ENCODE results near the gene B9D2. TPM values are rescaled to one million over a fixed set of nuclear protein-coding genes. Genes with fewer than 3 reads are reported as not detected.

B9D2 gene
- polyA plus RNA-seq, 1 donor from 2014 or later = 15.9 TPM

DNA sequence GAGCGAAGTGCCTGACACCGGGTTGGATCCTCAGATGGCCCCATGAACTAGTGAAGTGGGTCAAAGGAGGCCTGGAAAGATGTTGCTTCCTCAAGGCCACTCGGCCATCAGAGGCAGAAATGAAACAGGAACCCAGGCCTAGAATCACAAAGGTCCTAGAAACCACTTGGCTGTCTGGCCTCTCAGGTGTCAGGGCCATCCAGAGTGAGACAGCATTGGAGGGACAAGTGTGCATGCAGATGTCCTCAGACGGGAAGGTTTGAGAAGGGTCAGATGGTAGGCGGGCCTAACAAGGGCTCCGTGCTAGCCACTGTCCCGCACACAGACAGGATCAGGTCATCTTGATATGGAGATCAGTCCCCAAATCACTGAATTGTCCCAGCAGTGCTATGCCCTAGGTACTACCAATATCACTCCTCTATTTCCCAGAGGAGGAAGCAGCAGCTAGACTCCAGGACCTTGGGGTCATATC lies 39.7 kb downstream of the B9D2 start:
- no peak overlapping the region for H2AFZ ChIP-seq (ENCODE audit: low read depth, low read length)
- no peak overlapping the region for H3K4me3 ChIP-seq (ENCODE audit: low read length)
- no peaks in the 10 kb centered on the region for H3K9me3 ChIP-seq (ENCODE audit: low read length)
- H3F3A ChIP-seq (ENCODE audit: insufficient read depth, low read length, poor library complexity, severe bottlenecking) = no peaks in the 10 kb centered on the region
- no peaks in the 10 kb centered on the region for H3K36me3 ChIP-seq (ENCODE audit: insufficient read depth, low read length)
- H3K9me2 ChIP-seq (ENCODE audit: insufficient read depth, low read length) = no peaks in the 10 kb centered on the region
- no peak overlapping the region for H3K27ac ChIP-seq (ENCODE audit: low read length)
- H4K20me1 ChIP-seq (ENCODE audit: insufficient read depth) = no peaks in the 10 kb centered on the region
- no peaks in the 10 kb centered on the region for H3K79me2 ChIP-seq (replicated peaks; ENCODE audit: insufficient read depth, low read length)
- no peak overlapping the region for H3K4me2 ChIP-seq (ENCODE audit: low read length)
- H3K9ac ChIP-seq (ENCODE audit: low read length) = no peak overlapping the region
- no peak for TF ChIP-seq EZH2 (IDR thresholded peaks at IDR 0.05; ENCODE audit: borderline replicate concordance, insufficient read depth, low read length, poor library complexity, severe bottlenecking)
- TF ChIP-seq EP300 (conservative IDR thresholded peaks at IDR 0.05; ENCODE audit: poor library complexity, severe bottlenecking) = no peak
- TF ChIP-seq POLR2AphosphoS5 (IDR thresholded peaks at IDR 0.05) = no peak
- H3K27me3 ChIP-seq (ENCODE audit: insufficient read depth, low read depth, low read length) = no peaks in the 10 kb centered on the region

DNA sequence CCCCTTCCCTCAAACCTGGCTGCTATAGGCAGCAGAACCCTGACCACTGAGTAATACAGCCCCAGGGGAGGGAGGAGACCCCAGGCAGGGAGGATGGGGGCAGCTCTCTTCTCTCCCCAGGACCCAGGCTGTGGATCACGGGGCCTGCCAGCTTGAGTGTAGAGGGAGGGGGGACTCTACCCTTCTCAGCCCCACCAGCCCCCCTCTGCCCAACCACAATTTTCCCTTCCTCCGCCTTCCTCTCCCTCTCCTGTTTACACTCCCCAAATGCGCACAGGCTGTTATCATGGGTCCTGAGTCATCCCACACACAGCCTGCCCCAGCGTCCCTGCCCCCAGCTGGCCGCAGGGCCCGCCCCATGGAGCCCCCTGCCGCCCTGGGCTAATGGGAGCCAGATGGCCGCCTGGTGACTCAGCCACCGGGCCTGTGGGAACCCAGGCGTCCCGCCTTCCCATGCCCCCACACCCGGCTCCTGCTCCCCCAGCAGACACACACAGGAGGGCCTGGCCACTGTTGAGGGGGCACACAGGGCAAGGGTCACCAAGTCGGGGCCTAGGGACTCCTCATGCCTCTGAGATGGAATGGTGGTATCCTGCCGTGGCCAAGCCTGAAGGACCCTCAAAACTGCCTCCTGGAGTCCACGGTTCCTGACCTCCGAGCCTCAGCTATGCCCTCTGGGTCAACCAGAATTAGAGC lies 40.4 kb downstream of the B9D2 start:
- Histone ChIP-seq H3K36me3 (ENCODE audit: insufficient read depth, low read length) (no peaks in the 10 kb centered on the region), H3K9me2 (ENCODE audit: insufficient read depth, low read length) (no peaks in the 10 kb centered on the region), H3K27me3 (ENCODE audit: insufficient read depth, low read depth, low read length) (no peaks in the 10 kb centered on the region), H3F3A (ENCODE audit: insufficient read depth, low read length, poor library complexity, severe bottlenecking) (no peaks in the 10 kb centered on the region), H3K4me3 (ENCODE audit: low read length) (no peak overlapping the region), H4K20me1 (ENCODE audit: insufficient read depth) (no peaks in the 10 kb centered on the region), H3K9me3 (ENCODE audit: low read length) (no peaks in the 10 kb centered on the region), H3K79me2 (replicated peaks; ENCODE audit: insufficient read depth, low read length) (no peaks in the 10 kb centered on the region), H2AFZ (ENCODE audit: low read depth, low read length) (no peak overlapping the region), H3K9ac (ENCODE audit: low read length) (no peak overlapping the region), H3K27ac (ENCODE audit: low read length) (no peak overlapping the region), H3K4me2 (ENCODE audit: low read length) (no peak overlapping the region)
- TF ChIP-seq, protein P1, sequence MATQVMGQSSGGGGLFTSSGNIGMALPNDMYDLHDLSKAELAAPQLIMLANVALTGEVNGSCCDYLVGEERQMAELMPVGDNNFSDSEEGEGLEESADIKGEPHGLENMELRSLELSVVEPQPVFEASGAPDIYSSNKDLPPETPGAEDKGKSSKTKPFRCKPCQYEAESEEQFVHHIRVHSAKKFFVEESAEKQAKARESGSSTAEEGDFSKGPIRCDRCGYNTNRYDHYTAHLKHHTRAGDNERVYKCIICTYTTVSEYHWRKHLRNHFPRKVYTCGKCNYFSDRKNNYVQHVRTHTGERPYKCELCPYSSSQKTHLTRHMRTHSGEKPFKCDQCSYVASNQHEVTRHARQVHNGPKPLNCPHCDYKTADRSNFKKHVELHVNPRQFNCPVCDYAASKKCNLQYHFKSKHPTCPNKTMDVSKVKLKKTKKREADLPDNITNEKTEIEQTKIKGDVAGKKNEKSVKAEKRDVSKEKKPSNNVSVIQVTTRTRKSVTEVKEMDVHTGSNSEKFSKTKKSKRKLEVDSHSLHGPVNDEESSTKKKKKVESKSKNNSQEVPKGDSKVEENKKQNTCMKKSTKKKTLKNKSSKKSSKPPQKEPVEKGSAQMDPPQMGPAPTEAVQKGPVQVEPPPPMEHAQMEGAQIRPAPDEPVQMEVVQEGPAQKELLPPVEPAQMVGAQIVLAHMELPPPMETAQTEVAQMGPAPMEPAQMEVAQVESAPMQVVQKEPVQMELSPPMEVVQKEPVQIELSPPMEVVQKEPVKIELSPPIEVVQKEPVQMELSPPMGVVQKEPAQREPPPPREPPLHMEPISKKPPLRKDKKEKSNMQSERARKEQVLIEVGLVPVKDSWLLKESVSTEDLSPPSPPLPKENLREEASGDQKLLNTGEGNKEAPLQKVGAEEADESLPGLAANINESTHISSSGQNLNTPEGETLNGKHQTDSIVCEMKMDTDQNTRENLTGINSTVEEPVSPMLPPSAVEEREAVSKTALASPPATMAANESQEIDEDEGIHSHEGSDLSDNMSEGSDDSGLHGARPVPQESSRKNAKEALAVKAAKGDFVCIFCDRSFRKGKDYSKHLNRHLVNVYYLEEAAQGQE (IDR thresholded peaks at IDR 0.05; ENCODE audit: borderline replicate concordance) = no peak
- TF ChIP-seq EP300 (conservative IDR thresholded peaks at IDR 0.05; ENCODE audit: poor library complexity, severe bottlenecking) (no peak), POLR2AphosphoS5 (IDR thresholded peaks at IDR 0.05) (no peak), TAF1 (IDR thresholded peaks at IDR 0.05; ENCODE audit: low read depth) (no peak), EZH2 (IDR thresholded peaks at IDR 0.05; ENCODE audit: borderline replicate concordance, insufficient read depth, low read length, poor library complexity, severe bottlenecking) (no peak), RAD21 (conservative IDR thresholded peaks at IDR 0.05) (no peak), MXI1 (conservative IDR thresholded peaks at IDR 0.05; ENCODE audit: poor library complexity, severe bottlenecking) (no peak), SMC3 (conservative IDR thresholded peaks at IDR 0.05; ENCODE audit: poor library complexity) (no peak)
- TF ChIP-seq, protein P2, sequence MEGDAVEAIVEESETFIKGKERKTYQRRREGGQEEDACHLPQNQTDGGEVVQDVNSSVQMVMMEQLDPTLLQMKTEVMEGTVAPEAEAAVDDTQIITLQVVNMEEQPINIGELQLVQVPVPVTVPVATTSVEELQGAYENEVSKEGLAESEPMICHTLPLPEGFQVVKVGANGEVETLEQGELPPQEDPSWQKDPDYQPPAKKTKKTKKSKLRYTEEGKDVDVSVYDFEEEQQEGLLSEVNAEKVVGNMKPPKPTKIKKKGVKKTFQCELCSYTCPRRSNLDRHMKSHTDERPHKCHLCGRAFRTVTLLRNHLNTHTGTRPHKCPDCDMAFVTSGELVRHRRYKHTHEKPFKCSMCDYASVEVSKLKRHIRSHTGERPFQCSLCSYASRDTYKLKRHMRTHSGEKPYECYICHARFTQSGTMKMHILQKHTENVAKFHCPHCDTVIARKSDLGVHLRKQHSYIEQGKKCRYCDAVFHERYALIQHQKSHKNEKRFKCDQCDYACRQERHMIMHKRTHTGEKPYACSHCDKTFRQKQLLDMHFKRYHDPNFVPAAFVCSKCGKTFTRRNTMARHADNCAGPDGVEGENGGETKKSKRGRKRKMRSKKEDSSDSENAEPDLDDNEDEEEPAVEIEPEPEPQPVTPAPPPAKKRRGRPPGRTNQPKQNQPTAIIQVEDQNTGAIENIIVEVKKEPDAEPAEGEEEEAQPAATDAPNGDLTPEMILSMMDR (IDR thresholded peaks at IDR 0.05; ENCODE audit: poor library complexity, severe bottlenecking) = no peak
